22Rv1 (cell line): ENCODE data around the gene MCTS1.

Experiments used
- ZFX ChIP-seq: fragments of 450-650 bp; IDR thresholded peaks from 2 replicates; pipeline ENCODE4 v1.6.1; 2017; ENCODE audit warnings: antibody characterized with exemption, borderline replicate concordance
- TF ChIP-seq, protein P1 (sequence below): fragments of 450-650 bp; IDR thresholded peaks from 2 replicates; pipeline ENCODE4 v1.5.1; 2017; ENCODE audit warnings: mild to moderate bottlenecking

DNA sequence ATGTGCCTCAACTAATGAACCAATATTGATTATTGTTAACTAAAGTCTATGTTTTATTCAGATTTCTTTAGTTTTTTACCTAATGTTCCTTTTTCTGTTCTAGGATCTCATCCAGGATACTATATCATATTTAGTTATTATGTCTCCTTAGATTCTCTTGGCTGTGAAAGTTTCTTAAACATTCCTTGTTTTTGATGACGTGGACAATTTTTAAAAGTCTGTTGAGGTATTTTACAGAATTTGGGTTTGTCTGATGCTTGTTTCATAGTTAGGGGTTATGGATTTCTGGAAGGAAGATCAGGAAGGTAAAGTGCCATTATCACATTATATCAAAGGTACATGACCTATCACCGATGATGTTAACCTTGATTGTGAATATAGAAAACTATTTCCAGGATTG, 18.2 kb upstream of the MCTS1 start:
- TF ChIP-seq, protein P1, sequence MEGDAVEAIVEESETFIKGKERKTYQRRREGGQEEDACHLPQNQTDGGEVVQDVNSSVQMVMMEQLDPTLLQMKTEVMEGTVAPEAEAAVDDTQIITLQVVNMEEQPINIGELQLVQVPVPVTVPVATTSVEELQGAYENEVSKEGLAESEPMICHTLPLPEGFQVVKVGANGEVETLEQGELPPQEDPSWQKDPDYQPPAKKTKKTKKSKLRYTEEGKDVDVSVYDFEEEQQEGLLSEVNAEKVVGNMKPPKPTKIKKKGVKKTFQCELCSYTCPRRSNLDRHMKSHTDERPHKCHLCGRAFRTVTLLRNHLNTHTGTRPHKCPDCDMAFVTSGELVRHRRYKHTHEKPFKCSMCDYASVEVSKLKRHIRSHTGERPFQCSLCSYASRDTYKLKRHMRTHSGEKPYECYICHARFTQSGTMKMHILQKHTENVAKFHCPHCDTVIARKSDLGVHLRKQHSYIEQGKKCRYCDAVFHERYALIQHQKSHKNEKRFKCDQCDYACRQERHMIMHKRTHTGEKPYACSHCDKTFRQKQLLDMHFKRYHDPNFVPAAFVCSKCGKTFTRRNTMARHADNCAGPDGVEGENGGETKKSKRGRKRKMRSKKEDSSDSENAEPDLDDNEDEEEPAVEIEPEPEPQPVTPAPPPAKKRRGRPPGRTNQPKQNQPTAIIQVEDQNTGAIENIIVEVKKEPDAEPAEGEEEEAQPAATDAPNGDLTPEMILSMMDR = no peak
- TF ChIP-seq ZFX = no peak
